ENCODE measurements around the gene CEP44. TPM values are rescaled to one million over a fixed set of nuclear protein-coding genes. Genes with fewer than 3 reads are reported as not detected.
A peak's percentile ranks its signal among the peaks of the same experiment; 100 is the strongest.

CEP44 gene
- total RNA-seq, 2 experiments from 2014 or later, result 29.2 to 32.4 TPM

- Histone ChIP-seq H3K9me2 (ENCODE audit: insufficient read depth, low read length) (no peaks in the 10 kb centered on the region), H3K9me3 (ENCODE audit: low read length) (no peaks in the 10 kb centered on the region), H3K4me2 (ENCODE audit: low read length) (no peak overlapping the region), H3K27ac (ENCODE audit: low read depth, low read length, poor library complexity, severe bottlenecking) (no peak overlapping the region), H3K79me2 (ENCODE audit: insufficient read depth, low read depth, low read length) (no peaks in the 10 kb centered on the region), H4K20me1 (ENCODE audit: insufficient read depth, low read length) (no peaks in the 10 kb centered on the region), H3K4me1 (ENCODE audit: insufficient read depth, low read length, poor library complexity, severe bottlenecking) (no peaks in the 10 kb centered on the region), H3K4me3 (ENCODE audit: low read depth, low read length, poor library complexity, severe bottlenecking) (no peak overlapping the region), H3K36me3 (ENCODE audit: insufficient read depth, low read length) (no peaks in the 10 kb centered on the region), H2AFZ (ENCODE audit: low read length) (no peak overlapping the region)
- ChIA-PET CTCF (ENCODE audit: unreplicated experiment) (no interaction called here), POLR2A (interaction anchor here (1.3 to 1.5 kb wide), 2 partner anchors 14 to 28 kb away, joined by 3 to 4 read pairs; no protein-coding TSS in a partner anchor)
- BruUV-seq (replicated peaks), result no TSS peak
- TF ChIP-seq CTCF (conservative IDR thresholded peaks at IDR 0.05; ENCODE audit: low read length) (no peak), EZH2phosphoT487 (IDR thresholded peaks at IDR 0.05; ENCODE audit: borderline replicate concordance, low read depth, low read length) (no peak)
- DNase-seq (ENCODE audit: low spot score), result no peak
- intact Hi-C loops (cut with micrococcal nuclease; ENCODE audit: unreplicated experiment), result no loop called here
Measured at GRCh38 chr4:174334628-174335027, 50.9 kb downstream of the CEP44 start.

GRCh38 chr4:174340714-174341113 lies 57.0 kb downstream of the CEP44 start:
- no peak for DNase-seq (ENCODE audit: low spot score)
- H3K79me2 ChIP-seq (ENCODE audit: insufficient read depth, low read depth, low read length), result no peaks in the 10 kb centered on the region
- no peaks in the 10 kb centered on the region for H3K4me1 ChIP-seq (ENCODE audit: insufficient read depth, low read length, poor library complexity, severe bottlenecking)
- no peaks in the 10 kb centered on the region for H3K9me2 ChIP-seq (ENCODE audit: insufficient read depth, low read length)
- no peak overlapping the region for H3K4me2 ChIP-seq (ENCODE audit: low read length)
- H3K4me3 ChIP-seq (ENCODE audit: low read depth, low read length, poor library complexity, severe bottlenecking), result no peak overlapping the region
- H4K20me1 ChIP-seq (ENCODE audit: insufficient read depth, low read length), result no peaks in the 10 kb centered on the region
- no peak overlapping the region for H2AFZ ChIP-seq (ENCODE audit: low read length)
- TF ChIP-seq EZH2phosphoT487 (IDR thresholded peaks at IDR 0.05; ENCODE audit: borderline replicate concordance, low read depth, low read length) (no peak), CTCF (conservative IDR thresholded peaks at IDR 0.05; ENCODE audit: low read length) (no peak)
- H3K9me3 ChIP-seq (ENCODE audit: low read length), result no peaks in the 10 kb centered on the region
- no peaks in the 10 kb centered on the region for H3K36me3 ChIP-seq (ENCODE audit: insufficient read depth, low read length)
- no TSS peak for BruUV-seq (replicated peaks)
- H3K27ac ChIP-seq (ENCODE audit: low read depth, low read length, poor library complexity, severe bottlenecking), result no peak overlapping the region
- intact Hi-C loops (cut with micrococcal nuclease; ENCODE audit: unreplicated experiment), result no loop called here
- ChIA-PET CTCF (ENCODE audit: unreplicated experiment) (no interaction called here), POLR2A (interaction anchor here (0.6 kb wide), 1 partner anchor 152 kb away, joined by 3 read pairs; no protein-coding TSS in a partner anchor)

- H3K27ac ChIP-seq (ENCODE audit: low read depth, low read length, poor library complexity, severe bottlenecking), result no peak overlapping the region
- CTCF ChIA-PET (ENCODE audit: unreplicated experiment), result no interaction called here
- DNase-seq (ENCODE audit: low spot score), result no peak
- H3K9me3 ChIP-seq (ENCODE audit: low read length), result no peaks in the 10 kb centered on the region
- TF ChIP-seq EZH2phosphoT487 (IDR thresholded peaks at IDR 0.05; ENCODE audit: borderline replicate concordance, low read depth, low read length), result no peak
- 0 out of 2 replicates have a peak, but pooled peaks have one; percentile 24 for TF ChIP-seq CTCF (conservative IDR thresholded peaks at IDR 0.05; ENCODE audit: low read length)
- intact Hi-C loops (cut with micrococcal nuclease; ENCODE audit: unreplicated experiment), result no loop called here
- H3K4me2 ChIP-seq (ENCODE audit: low read length), result no peak overlapping the region
- no peaks in the 10 kb centered on the region for H3K79me2 ChIP-seq (ENCODE audit: insufficient read depth, low read depth, low read length)
- no peak overlapping the region for H2AFZ ChIP-seq (ENCODE audit: low read length)
- no peaks in the 10 kb centered on the region for H3K36me3 ChIP-seq (ENCODE audit: insufficient read depth, low read length)
- H3K9me2 ChIP-seq (ENCODE audit: insufficient read depth, low read length), result no peaks in the 10 kb centered on the region
- H4K20me1 ChIP-seq (ENCODE audit: insufficient read depth, low read length), result no peaks in the 10 kb centered on the region
- no peak overlapping the region for H3K4me3 ChIP-seq (ENCODE audit: low read depth, low read length, poor library complexity, severe bottlenecking)
- H3K4me1 ChIP-seq (ENCODE audit: insufficient read depth, low read length, poor library complexity, severe bottlenecking), result no peaks in the 10 kb centered on the region
- POLR2A ChIA-PET, result interaction anchor here (0.8 to 1.3 kb wide), 3 partner anchors 12 to 15 kb away, joined by 3 to 4 read pairs (median 3); no protein-coding TSS in a partner anchor
- BruUV-seq (replicated peaks), result no TSS peak
Measured at GRCh38 chr4:174349156-174349555, 65.4 kb downstream of the CEP44 start.
